GM12801 (cell line): ENCODE data around the gene WDR83.

ENCODE experiments used
- CTCF ChIP-seq: IDR thresholded peaks from one replicate; pipeline ENCODE4 v1.5.1; 2011; ENCODE audit warnings: control low read depth; ENCODE audit not compliant: insufficient read length; ENCODE audit errors: extremely low read depth

The WDR83 gene, protein sequence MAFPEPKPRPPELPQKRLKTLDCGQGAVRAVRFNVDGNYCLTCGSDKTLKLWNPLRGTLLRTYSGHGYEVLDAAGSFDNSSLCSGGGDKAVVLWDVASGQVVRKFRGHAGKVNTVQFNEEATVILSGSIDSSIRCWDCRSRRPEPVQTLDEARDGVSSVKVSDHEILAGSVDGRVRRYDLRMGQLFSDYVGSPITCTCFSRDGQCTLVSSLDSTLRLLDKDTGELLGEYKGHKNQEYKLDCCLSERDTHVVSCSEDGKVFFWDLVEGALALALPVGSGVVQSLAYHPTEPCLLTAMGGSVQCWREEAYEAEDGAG

DNA sequence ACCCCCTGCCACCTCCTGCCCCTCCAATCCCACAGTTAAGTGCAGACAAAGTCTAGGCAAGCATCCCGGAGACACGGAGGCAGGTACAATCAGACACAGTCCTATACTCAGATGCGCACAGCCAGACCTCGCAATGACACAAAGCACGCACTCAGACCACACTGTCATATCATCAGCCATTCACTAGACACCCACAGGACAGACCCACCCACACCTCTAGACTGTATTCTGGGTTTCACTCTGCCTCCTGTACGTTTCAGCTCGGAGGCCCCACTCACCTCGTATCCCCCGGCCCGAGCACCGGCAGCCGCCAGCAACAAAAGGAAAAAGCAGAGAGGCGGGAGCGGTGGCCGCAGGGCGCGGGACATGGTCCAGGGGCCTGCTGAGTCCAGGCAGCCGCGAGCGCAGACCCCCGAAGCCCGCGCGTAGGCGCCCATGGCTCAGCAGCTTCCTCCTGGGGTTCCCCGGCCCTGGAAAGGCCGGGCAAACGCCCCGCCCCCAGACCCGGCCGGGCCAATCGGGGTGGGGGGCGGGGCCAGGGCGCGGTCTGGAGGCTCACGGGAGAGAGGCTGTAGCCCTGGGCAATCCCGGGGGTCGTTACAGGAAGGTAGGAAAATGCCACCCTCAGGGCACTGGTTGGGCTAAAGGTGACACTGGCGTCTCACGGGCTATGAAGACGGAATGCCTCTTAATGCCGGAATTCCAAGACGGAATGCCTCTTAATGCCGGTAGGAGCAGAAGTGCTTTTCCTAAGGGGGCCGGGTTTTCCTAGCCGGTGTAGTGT lies at the start of gene WDR83, which contains the start of gene MAN2B1:
Gene WDR83, plus strand, starts transcription at position 543 of the 784 bp plus-strand sequence. CDS start 2,984 bp downstream, outside the sequence.
Gene MAN2B1, minus strand, starts transcription at position 478 of the 784 bp plus-strand sequence. Its CDS starts 41 bp downstream, at position 437.
- no peak for TF ChIP-seq CTCF

- TF ChIP-seq CTCF: no peak
Observed at GRCh38 chr19:12617646-12618045, 49.0 kb upstream of the WDR83 start.

- TF ChIP-seq CTCF: no peak
Observed at GRCh38 chr19:12623361-12624031, 43.1 kb upstream of the WDR83 start.

- no peak for TF ChIP-seq CTCF
Observed at GRCh38 chr19:12626958-12627357, 39.6 kb upstream of the WDR83 start.

- no peak for TF ChIP-seq CTCF
Observed at GRCh38 chr19:12628040-12629022, 38.3 kb upstream of the WDR83 start.

DNA sequence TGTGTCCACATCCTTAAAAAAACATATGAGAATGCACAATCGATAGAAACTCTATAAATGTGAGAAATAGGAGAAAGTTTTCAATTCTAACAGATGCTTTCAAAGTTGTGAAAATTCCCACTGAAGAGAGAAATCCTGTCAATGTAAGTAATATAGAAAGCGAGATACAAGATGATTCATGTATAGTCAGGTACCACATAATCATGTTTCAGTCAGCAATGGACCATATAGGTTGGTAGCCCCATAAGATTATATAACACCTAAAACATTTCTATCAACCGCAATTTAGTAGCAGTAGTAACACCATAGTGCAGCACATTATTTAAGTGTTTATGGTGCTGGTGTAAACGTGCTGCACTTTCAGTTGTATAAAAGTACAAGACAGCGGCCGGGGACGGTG lies 37.4 kb upstream of the WDR83 start:
- TF ChIP-seq CTCF: no peak
